ENCODE measurements around the gene MYO1F. TPM values are rescaled to one million over a fixed set of nuclear protein-coding genes. Genes with fewer than 3 reads are reported as not detected.
"Not testable (repeated sequence)": the region's sequence is repeated elsewhere in the genome, so short reads cannot be mapped to it uniquely, and the experiment has no call there.

The MYO1F gene
- total RNA-seq, 2 donors from 2014 or later, result 23.3 to 54.1 TPM

- H3K4me3 Mint-ChIP-seq, result peak overlapping the region; percentile 61 to 62
- H3K36me3 Mint-ChIP-seq (ENCODE audit: insufficient read depth in 2 of 2), result peaks cover 0 to 2% of the 10 kb centered on the region in 2 donors
- H3K4me1 Mint-ChIP-seq (ENCODE audit: low read depth), result peaks cover 55% of the 10 kb centered on the region
- DNase-seq (peak; percentile 36 to 41), ATAC-seq (replicated peaks in 1 of 2) (no peak)
- H3K27me3 Mint-ChIP-seq (ENCODE audit: low read depth), result no peaks in the 10 kb centered on the region
- H3K27ac Mint-ChIP-seq, result peak overlapping the region; percentile 72
- H3K9me3 Mint-ChIP-seq, result no peaks in the 10 kb centered on the region
Measured at GRCh38 chr19:8517551-8518442, 59.4 kb downstream of the MYO1F start.

- H3K4me3 Mint-ChIP-seq, result peak overlapping the region; percentile 86 to 98
- no peaks in the 10 kb centered on the region for H3K27me3 Mint-ChIP-seq (ENCODE audit: low read depth)
- H3K9me3 Mint-ChIP-seq, result no peaks in the 10 kb centered on the region
- H3K4me1 Mint-ChIP-seq (ENCODE audit: low read depth), result peaks cover 64% of the 10 kb centered on the region
- peak overlapping the region; percentile 97 for H3K27ac Mint-ChIP-seq
- DNase-seq, result peak; percentile 55 to 72
- H3K36me3 Mint-ChIP-seq (ENCODE audit: insufficient read depth in 2 of 2), result peaks cover 0 to 2% of the 10 kb centered on the region in 2 donors
- ATAC-seq (replicated peaks in 1 of 2), result peak; percentile 31 to 44
Measured at GRCh38 chr19:8515317-8515716, 61.9 kb downstream of the MYO1F start.

DNA sequence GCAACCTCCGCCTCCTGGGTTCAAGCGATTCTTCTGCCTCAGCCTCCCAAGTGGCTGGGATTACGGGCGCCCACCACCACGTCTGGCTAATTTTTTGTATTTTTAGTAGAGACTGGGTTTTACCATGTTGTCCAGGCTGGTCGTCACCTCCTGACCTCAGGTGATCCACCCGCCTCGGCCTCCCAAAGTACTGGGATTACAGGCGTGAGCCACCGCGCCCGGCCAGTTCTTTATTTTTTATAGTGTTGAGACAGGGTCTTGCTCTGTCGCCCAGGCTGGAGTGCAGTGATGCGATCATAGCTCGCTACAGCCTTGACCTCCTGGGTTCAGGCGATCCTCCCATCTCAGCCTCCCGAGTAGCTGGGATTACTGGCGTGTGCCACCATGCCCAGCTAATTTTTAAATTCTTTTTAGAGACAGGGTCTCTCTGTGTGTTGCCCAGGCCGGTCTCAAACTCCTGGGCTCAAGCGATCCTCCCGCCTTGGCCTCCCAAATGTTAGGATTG is 62.7 kb downstream of the MYO1F start:
- H3K27me3 Mint-ChIP-seq (ENCODE audit: low read depth); ATAC-seq (replicated peaks in 1 of 2); H3K36me3 Mint-ChIP-seq (ENCODE audit: insufficient read depth in 2 of 2); H3K9me3 Mint-ChIP-seq; DNase-seq: not testable (repeated sequence)
- H3K4me3 Mint-ChIP-seq, result peak overlapping the region; percentile 86 to 98
- H3K4me1 Mint-ChIP-seq (ENCODE audit: low read depth), result peaks cover 64% of the 10 kb centered on the region
- H3K27ac Mint-ChIP-seq, result peak overlapping the region; percentile 97

- Mint-ChIP-seq H3K36me3 (ENCODE audit: insufficient read depth in 2 of 2) (peaks cover 0 to 2% of the 10 kb centered on the region in 2 donors), H3K27me3 (ENCODE audit: low read depth) (no peaks in the 10 kb centered on the region), H3K27ac (peak within 1 kb of the TSS; percentile 97), H3K9me3 (no peaks in the 10 kb centered on the region), H3K4me1 (ENCODE audit: low read depth) (peaks cover 64% of the 10 kb centered on the region), H3K4me3 (peak within 1 kb of the TSS; percentile 86 to 98)
- DNase-seq (peak; percentile 97 to 99), ATAC-seq (replicated peaks in 1 of 2) (peak; percentile 89 to 90)
Measured at GRCh38 chr19:8513687-8514504, 63.3 kb downstream of the MYO1F start, which contains the start of gene ZNF414. Gene ZNF414, minus strand, starts transcription at chr19:8514167. Its CDS starts 121 bp downstream, at chr19:8514046.

DNA sequence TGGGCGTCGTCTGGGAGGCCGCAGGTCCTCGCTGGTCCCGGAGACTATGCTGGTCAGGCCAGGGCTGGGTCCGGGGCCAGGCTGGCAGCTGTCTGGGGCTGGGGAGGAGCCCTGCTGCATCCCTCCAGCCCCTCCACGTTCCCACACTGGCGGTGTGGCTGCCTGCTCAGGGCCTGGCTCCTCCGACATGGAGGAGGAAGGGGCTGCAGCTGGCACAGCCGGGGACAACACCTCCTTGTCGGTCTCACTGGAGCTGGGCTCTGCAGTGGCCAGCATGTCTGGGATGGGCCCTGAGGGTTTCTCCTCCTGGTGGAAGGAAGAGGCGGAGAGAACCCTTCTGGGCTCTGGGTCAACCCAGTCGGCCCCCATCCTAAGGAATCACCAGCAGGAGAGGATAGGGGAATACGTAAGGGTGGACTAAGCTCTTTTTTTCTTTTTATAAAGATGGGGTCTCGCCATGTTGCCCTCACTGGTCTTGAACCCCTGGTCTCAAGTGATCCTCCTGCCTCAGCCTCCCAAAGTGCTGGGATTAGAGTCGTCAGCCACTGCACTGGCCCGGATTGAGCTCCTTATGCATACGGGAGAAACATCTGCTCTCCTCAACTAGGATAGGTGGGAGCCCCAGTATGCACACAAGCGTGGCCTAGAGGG is 64.1 kb downstream of the MYO1F start:
- Mint-ChIP-seq H3K36me3 (ENCODE audit: insufficient read depth in 2 of 2) (peaks cover 0 to 2% of the 10 kb centered on the region in 2 donors), H3K27me3 (ENCODE audit: low read depth) (no peaks in the 10 kb centered on the region), H3K9me3 (no peaks in the 10 kb centered on the region), H3K4me3 (peak overlapping the region; percentile 86 to 98), H3K4me1 (ENCODE audit: low read depth) (peaks cover 57% of the 10 kb centered on the region), H3K27ac (peak overlapping the region; percentile 97)
- ATAC-seq (replicated peaks in 1 of 2) (no peak), DNase-seq (no peak)

DNA sequence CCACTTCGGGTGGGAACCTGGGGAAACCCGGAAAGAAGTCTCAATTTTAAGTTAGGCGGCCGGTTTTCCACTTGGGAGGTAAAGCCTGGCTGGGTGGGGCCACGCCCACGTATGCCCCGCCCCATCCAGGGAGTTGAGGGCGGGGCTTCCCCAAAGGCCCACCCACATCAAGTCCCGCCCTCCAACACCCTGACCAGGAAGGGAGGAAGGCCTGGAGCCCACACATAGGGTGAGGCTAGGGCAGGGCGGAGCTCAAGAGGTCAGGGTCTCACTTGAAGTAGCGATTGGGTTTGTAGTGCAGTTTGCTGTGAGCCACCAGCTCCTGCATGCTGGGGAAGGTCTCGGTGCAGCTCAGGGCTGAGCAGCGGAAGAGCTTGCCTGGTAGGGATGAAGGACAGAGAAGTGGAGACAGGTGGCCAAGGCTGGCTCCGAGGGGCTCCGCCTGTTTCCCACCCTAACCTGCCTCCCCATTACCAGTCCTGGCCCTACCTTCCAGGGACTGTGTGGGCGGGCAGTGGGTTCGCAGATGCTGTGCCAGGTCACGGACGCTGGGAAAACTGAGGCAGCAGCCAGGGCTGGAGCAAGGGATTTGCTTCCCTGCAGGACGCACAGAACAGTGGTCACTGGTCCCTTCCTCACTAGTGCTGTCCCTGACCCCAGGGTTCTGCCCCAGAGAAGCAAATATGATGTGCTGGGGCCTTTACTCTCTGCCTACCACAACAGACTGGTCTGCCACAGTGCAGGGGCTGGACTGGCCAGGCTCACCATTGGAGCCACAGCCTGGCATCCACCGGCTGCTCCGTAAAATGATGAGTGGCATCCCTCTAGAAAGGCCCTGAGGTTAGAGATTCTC is 64.9 kb downstream of the MYO1F start:
- Mint-ChIP-seq H3K36me3 (ENCODE audit: insufficient read depth in 2 of 2) (peaks cover 0 to 2% of the 10 kb centered on the region in 2 donors), H3K27ac (no peak overlapping the region), H3K4me3 (peak overlapping the region; percentile 61 to 86), H3K9me3 (no peaks in the 10 kb centered on the region), H3K27me3 (ENCODE audit: low read depth) (no peaks in the 10 kb centered on the region), H3K4me1 (ENCODE audit: low read depth) (peaks cover 49% of the 10 kb centered on the region)
- peak; percentile 43 for DNase-seq
- no peak for ATAC-seq (replicated peaks in 1 of 2)

- ATAC-seq (replicated peaks in 1 of 2), result no peak
- Mint-ChIP-seq H3K27ac (no peak overlapping the region), H3K4me1 (ENCODE audit: low read depth) (peaks cover 42% of the 10 kb centered on the region), H3K36me3 (ENCODE audit: insufficient read depth in 2 of 2) (peaks cover 0 to 2% of the 10 kb centered on the region in 2 donors), H3K9me3 (no peaks in the 10 kb centered on the region), H3K4me3 (no peak overlapping the region), H3K27me3 (ENCODE audit: low read depth) (no peaks in the 10 kb centered on the region)
- DNase-seq, result no peak
Measured at GRCh38 chr19:8511573-8512101, 65.6 kb downstream of the MYO1F start.

- Mint-ChIP-seq H3K27ac (no peak overlapping the region), H3K4me3 (no peak overlapping the region), H3K9me3 (no peaks in the 10 kb centered on the region), H3K36me3 (ENCODE audit: insufficient read depth in 2 of 2) (peaks cover 0 to 2% of the 10 kb centered on the region in 2 donors), H3K27me3 (ENCODE audit: low read depth) (no peaks in the 10 kb centered on the region), H3K4me1 (ENCODE audit: low read depth) (peaks cover 41% of the 10 kb centered on the region)
- ATAC-seq (replicated peaks in 1 of 2), result no peak
- DNase-seq, result no peak
Measured at GRCh38 chr19:8510589-8511115, 66.6 kb downstream of the MYO1F start.

DNA sequence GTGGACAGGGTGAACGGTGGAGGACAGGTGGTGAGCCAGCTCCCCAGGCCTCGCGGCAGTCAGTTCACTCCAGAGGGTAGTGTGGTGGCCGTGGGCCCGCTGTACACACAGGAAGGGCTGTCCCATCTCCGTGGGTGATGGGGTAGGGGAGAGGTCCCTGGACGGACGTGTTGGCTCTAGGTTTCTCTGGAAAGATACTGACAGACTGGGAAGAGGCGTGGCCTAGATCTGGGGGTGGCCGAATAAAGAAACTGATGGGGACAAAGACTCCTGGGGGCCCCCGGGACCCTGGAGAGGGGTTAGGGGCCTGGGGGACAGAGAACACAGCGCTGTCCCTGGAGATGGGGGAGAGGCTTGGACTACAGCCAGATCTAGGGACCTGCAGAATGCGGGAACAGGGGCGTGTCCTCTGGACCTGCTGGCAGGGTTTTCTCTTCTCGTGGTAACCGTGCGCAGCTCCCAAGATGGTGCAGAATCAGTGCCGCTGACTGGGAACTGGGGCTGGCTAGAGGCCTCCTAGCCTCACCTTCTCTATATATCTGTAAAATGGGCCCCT is 70.8 kb downstream of the MYO1F start:
- ATAC-seq (replicated peaks in 1 of 2) (peak in 1 of 2 donors; percentile 3), DNase-seq (no peak)
- Mint-ChIP-seq H3K27ac (no peak overlapping the region), H3K27me3 (ENCODE audit: low read depth) (no peaks in the 10 kb centered on the region), H3K4me3 (peak overlapping the region; percentile 93), H3K4me1 (ENCODE audit: low read depth) (peaks cover 13% of the 10 kb centered on the region), H3K9me3 (no peaks in the 10 kb centered on the region), H3K36me3 (ENCODE audit: insufficient read depth in 2 of 2) (no peaks in the 10 kb centered on the region)

DNA sequence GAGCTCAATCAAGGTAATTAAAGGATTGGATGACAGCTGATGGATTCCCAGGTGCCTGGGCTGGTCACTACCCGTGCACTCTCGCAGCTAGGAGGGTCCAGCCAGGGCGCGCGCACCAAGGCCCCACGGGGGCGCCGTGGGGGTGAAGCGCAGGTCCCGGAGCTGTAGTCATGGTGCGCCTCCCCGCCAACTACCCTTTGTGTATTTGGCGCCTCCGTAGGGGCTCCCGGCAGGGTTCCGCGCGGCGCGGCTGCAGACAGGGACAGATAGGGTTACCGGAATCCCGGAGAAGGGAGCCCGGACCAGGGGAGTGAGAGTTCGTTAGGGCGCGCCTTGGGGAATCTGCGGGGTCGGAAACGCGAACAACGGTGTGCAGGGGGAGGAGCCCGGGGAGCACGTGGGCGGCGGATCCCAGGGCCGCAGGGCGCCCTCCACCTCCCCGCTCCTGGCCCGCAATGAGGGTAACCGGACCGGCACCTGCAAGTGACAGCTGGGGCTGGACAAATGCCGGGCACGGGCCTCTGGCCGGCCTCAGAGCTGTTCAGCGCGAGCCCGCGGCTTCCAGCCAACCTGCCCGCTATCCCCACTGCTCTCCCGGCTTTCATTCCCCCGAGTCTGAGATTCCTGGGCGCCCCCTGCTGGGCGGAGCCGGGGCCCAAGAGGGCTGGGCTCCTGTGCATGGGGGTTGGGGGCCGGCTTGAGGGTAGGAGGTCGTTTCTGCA is 71.4 kb downstream of the MYO1F start:
- peak overlapping the region; percentile 17 for H3K27ac Mint-ChIP-seq
- ATAC-seq (replicated peaks in 1 of 2) (peak; percentile 78 to 81), DNase-seq (peak; percentile 71 to 82)
- H3K27me3 Mint-ChIP-seq (ENCODE audit: low read depth), result no peaks in the 10 kb centered on the region
- H3K4me3 Mint-ChIP-seq, result peak overlapping the region; percentile 93
- no peaks in the 10 kb centered on the region for H3K9me3 Mint-ChIP-seq
- peaks cover 13% of the 10 kb centered on the region for H3K4me1 Mint-ChIP-seq (ENCODE audit: low read depth)
- H3K36me3 Mint-ChIP-seq (ENCODE audit: insufficient read depth in 2 of 2), result no peaks in the 10 kb centered on the region

DNA sequence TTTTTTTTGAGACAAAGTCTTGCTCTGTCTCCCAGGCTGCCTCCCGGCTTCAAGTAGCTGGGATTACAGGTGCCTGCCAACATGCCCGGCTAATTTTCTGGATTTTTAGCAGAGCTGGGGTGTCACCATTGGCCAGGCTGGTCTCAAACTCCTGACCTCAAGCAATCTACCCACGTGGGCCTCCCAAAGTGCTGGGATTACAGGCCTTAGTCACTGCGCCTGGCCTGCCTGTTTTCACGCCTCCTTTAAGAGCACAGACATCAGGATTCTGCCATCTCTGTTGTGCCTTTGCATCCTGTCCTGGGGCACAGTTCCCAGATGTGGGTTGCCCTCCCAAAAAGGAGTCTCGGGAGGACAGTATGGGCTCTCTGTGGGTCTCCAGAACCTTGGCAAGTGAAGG is 72.3 kb downstream of the MYO1F start:
- DNase-seq (no peak), ATAC-seq (replicated peaks in 1 of 2) (no peak)
- Mint-ChIP-seq H3K4me3 (peak overlapping the region; percentile 66 to 67), H3K27ac (no peak overlapping the region), H3K9me3 (no peaks in the 10 kb centered on the region), H3K4me1 (ENCODE audit: low read depth) (peaks cover 21% of the 10 kb centered on the region), H3K36me3 (ENCODE audit: insufficient read depth in 2 of 2) (no peaks in the 10 kb centered on the region), H3K27me3 (ENCODE audit: low read depth) (no peaks in the 10 kb centered on the region)
